ENCODE data around the gene CEP350. TPM values are rescaled to one million over a fixed set of nuclear protein-coding genes. Genes with fewer than 3 reads are reported as not detected.

CEP350 gene
- total and polyA plus RNA-seq, 2 of the 4 experiments (the other 2 are of a cell fraction) = 5.0 to 36.4 TPM

GRCh38 chr1:179941454-179941853, 13.2 kb upstream of the CEP350 start:
- no peaks in the 10 kb centered on the region for H3K36me3 ChIP-seq (ENCODE audit: control insufficient read depth, insufficient read depth, low read length)
- ChIA-PET POLR2A (ENCODE audit: unreplicated experiment) (no interaction called here), CTCF (no interaction called here)
- no peak overlapping the region for H3K18ac ChIP-seq (ENCODE audit: low read depth, low read length)
- H4K5ac ChIP-seq (ENCODE audit: low read depth, low read length) = no peak overlapping the region
- H4K20me1 ChIP-seq (ENCODE audit: insufficient read depth, low read length) = no peaks in the 10 kb centered on the region
- H3K4me1 ChIP-seq (ENCODE audit: control insufficient read depth, insufficient read depth, low read length) = no peaks in the 10 kb centered on the region
- H2BK5ac ChIP-seq (ENCODE audit: low read depth, low read length, poor library complexity, severe bottlenecking) = no peak overlapping the region
- BruUV-seq (replicated peaks) = no TSS peak
- H4K8ac ChIP-seq (ENCODE audit: low read depth in 2 of 2, low read length in 2 of 2) = no peak overlapping the region
- no peak overlapping the region for H3K14ac ChIP-seq (replicated peaks; ENCODE audit: low read depth, low read length)
- 33% methylated on average over 1 of the region's 2 CpGs; no CpG with 5 or more reads in 1 of the 2 experiments for WGBS, 2 experiments (ENCODE audit: extremely low coverage in 2 of 2, insufficient read length in 1 of 2)
- no peak overlapping the region for H3K4me3 ChIP-seq (ENCODE audit: insufficient read depth, low read depth, low read length)
- no peak overlapping the region for H3K27ac ChIP-seq (ENCODE audit: insufficient read depth, low read length)
- no peaks in the 10 kb centered on the region for H3K79me1 ChIP-seq (ENCODE audit: low read depth in 1 of 2, low read length in 2 of 2)
- H2BK120ac ChIP-seq (ENCODE audit: low read depth, low read length) = no peak overlapping the region
- no peak overlapping the region for H3K56ac ChIP-seq (ENCODE audit: extremely low read depth, insufficient read depth, low read length)
- no peaks in the 10 kb centered on the region for H3K9me3 ChIP-seq (ENCODE audit: control insufficient read depth, insufficient read depth, low read length)
- intact Hi-C loops (cut with micrococcal nuclease) = no loop called here
- no peaks in the 10 kb centered on the region for H3K9me1 ChIP-seq (ENCODE audit: insufficient read depth, low read length)
- no peak overlapping the region for H3K23ac ChIP-seq (ENCODE audit: low read depth, low read length)
- H3K27me3 ChIP-seq (ENCODE audit: control insufficient read depth, insufficient read depth, low read length) = peaks cover under 1% of the 10 kb centered on the region
- no peak for DNase-seq
- no peak for ATAC-seq (ENCODE audit: low read depth)
- no peak overlapping the region for H2AK5ac ChIP-seq (ENCODE audit: low read depth, low read length)
- H2BK15ac ChIP-seq (ENCODE audit: low read depth, low read length) = no peak overlapping the region
- dilution Hi-C loops (cut with HindIII; ENCODE audit: low sequenced_read_pairs, unreplicated experiment) = no loop called here
- H3K9ac ChIP-seq (ENCODE audit: low read depth, low read length) = no peak overlapping the region
- TF ChIP-seq CTCF (conservative IDR thresholded peaks at IDR 0.05; ENCODE audit: low read depth, low read length) = no peak
- TF ChIP-seq NFE2L2 (IDR thresholded peaks at IDR 0.05; ENCODE audit: low read depth, low read length) = no peak
- TF ChIP-seq SMC3 (IDR thresholded peaks at IDR 0.05; ENCODE audit: low read depth, low read length) = no peak
- no peak for TF ChIP-seq CEBPB (IDR thresholded peaks at IDR 0.05; ENCODE audit: low read depth, low read length)
- no peak for TF ChIP-seq MXI1 (IDR thresholded peaks at IDR 0.05; ENCODE audit: borderline replicate concordance, low read depth, low read length)
- no peak for TF ChIP-seq MAZ (IDR thresholded peaks at IDR 0.05; ENCODE audit: borderline replicate concordance, low read depth, low read length)
- TF ChIP-seq FOS (IDR thresholded peaks at IDR 0.05; ENCODE audit: low read depth, low read length) = no peak
- no peak for TF ChIP-seq USF2 (IDR thresholded peaks at IDR 0.05; ENCODE audit: low read depth, low read length)
- no peak for TF ChIP-seq RFX5 (IDR thresholded peaks at IDR 0.05; ENCODE audit: low read depth, low read length)
- no peak for TF ChIP-seq BHLHE40 (IDR thresholded peaks at IDR 0.05; ENCODE audit: low read depth, low read length)
- no peak for TF ChIP-seq RAD21 (IDR thresholded peaks at IDR 0.05; ENCODE audit: low read length)
- TF ChIP-seq, protein P1, sequence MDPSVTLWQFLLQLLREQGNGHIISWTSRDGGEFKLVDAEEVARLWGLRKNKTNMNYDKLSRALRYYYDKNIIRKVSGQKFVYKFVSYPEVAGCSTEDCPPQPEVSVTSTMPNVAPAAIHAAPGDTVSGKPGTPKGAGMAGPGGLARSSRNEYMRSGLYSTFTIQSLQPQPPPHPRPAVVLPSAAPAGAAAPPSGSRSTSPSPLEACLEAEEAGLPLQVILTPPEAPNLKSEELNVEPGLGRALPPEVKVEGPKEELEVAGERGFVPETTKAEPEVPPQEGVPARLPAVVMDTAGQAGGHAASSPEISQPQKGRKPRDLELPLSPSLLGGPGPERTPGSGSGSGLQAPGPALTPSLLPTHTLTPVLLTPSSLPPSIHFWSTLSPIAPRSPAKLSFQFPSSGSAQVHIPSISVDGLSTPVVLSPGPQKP (IDR thresholded peaks at IDR 0.05; ENCODE audit: borderline replicate concordance, low read depth, low read length) = no peak
- no peak for TF ChIP-seq RCOR1 (IDR thresholded peaks at IDR 0.05; ENCODE audit: insufficient replicate concordance, low read length)
- no peak for TF ChIP-seq CHD1 (IDR thresholded peaks at IDR 0.05; ENCODE audit: low read depth, low read length)
- no peak for TF ChIP-seq POLR2A (IDR thresholded peaks at IDR 0.05; ENCODE audit: low read depth, low read length)
- no peak for TF ChIP-seq MAFK (IDR thresholded peaks at IDR 0.05; ENCODE audit: low read depth, low read length)
- no peak overlapping the region for H3K4me2 ChIP-seq (ENCODE audit: low read depth, low read length)
- H2BK20ac ChIP-seq (ENCODE audit: low read depth, low read length) = no peak overlapping the region
- H3K4ac ChIP-seq (ENCODE audit: low read depth, low read length) = no peak overlapping the region
- in situ Hi-C loops (cut with MboI; ENCODE audit: low sequenced_read_pairs) = no loop called here
- no peak overlapping the region for H2AFZ ChIP-seq (replicated peaks; ENCODE audit: low read length, poor library complexity)
- H4K91ac ChIP-seq (ENCODE audit: insufficient read depth, low read depth, low read length) = no peak overlapping the region
- H2AK9ac ChIP-seq (replicated peaks; ENCODE audit: low read depth, low read length, poor library complexity) = no peak overlapping the region
